GM23338 (cell line): ENCODE measurements around the gene CNTN5. TPM values are rescaled to one million over a fixed set of nuclear protein-coding genes. Genes with fewer than 3 reads are reported as not detected.
A peak's percentile ranks its signal among the peaks of the same experiment; 100 is the strongest.

ENCODE experiments used
- ATAC-seq: fragments of 200-7000 bp; cut with Tn5 transposase; 3 replicates; pipeline ENCODE4 v1.9.1; 2020
- DNase-seq: peaks from one replicate; pipeline ENCODE4 v3.0.0-alpha.2; 2015; ENCODE audit warnings: low spot score
- H2AFZ ChIP-seq: fragments of 200-600 bp; sonication (generic); 2 replicates; pipeline ENCODE4 v1.8.0; 2016; ENCODE audit warnings: antibody characterized with exemption, mild to moderate bottlenecking, moderate library complexity
- H3F3A ChIP-seq: fragments of 200-600 bp; sonication (generic); replicated peaks from 2 replicates; pipeline ENCODE4 v1.8.0; 2017; ENCODE audit warnings: antibody characterized with exemption, mixed run types, low read depth
- H3K27ac ChIP-seq: fragments of 200-600 bp; sonication (generic); 2 replicates; pipeline ENCODE4 v1.6.1; 2016; ENCODE audit warnings: low read depth
- H3K27me3 ChIP-seq: fragments of 200-600 bp; sonication (generic); 2 replicates; pipeline ENCODE4 v1.8.0; 2016; ENCODE audit warnings: mild to moderate bottlenecking, mixed run types, moderate library complexity; ENCODE audit not compliant: insufficient read depth
- H3K36me3 ChIP-seq: fragments of 200-600 bp; sonication (generic); 2 replicates; pipeline ENCODE4 v1.8.0; 2016; ENCODE audit warnings: mild to moderate bottlenecking; ENCODE audit not compliant: insufficient read depth
- H3K4me1 ChIP-seq: fragments of 200-600 bp; sonication (generic); 2 replicates; pipeline ENCODE4 v1.8.0; 2016; ENCODE audit warnings: mild to moderate bottlenecking, moderate library complexity; ENCODE audit not compliant: insufficient read depth
- H3K4me2 ChIP-seq: fragments of 200-600 bp; sonication (generic); 2 replicates; pipeline ENCODE4 v1.7.1; 2017; ENCODE audit warnings: mixed run types
- H3K4me3 ChIP-seq: fragments of 200-600 bp; sonication (generic); 2 replicates; pipeline ENCODE4 v1.6.1; 2016; ENCODE audit warnings: mixed run types
- H3K79me2 ChIP-seq: fragments of 200-600 bp; sonication (generic); replicated peaks from 2 replicates; pipeline ENCODE4 v1.8.0; 2017; ENCODE audit warnings: mild to moderate bottlenecking; ENCODE audit not compliant: insufficient read depth
- H3K9me2 ChIP-seq: fragments of 200-600 bp; sonication (generic); 2 replicates; pipeline ENCODE4 v1.8.0; 2017; ENCODE audit not compliant: insufficient read depth
- H4K20me1 ChIP-seq: fragments of 200-600 bp; sonication (generic); replicated peaks from 2 replicates; pipeline ENCODE4 v1.8.0; 2017; ENCODE audit warnings: mild to moderate bottlenecking; ENCODE audit not compliant: insufficient read depth
- H3K27ac Mint-ChIP-seq: 2 replicates; pipeline ENCODE4 v1.8.0; 2020; ENCODE audit warnings: inconsistent platforms, mild to moderate bottlenecking, moderate library complexity, mixed read lengths
- H3K27me3 Mint-ChIP-seq: 3 replicates; pipeline ENCODE4 v1.8.0; 2022; ENCODE audit warnings: low read depth, mild to moderate bottlenecking, moderate library complexity, mixed read lengths, inconsistent platforms; ENCODE audit not compliant: insufficient read depth, poor library complexity
- H3K36me3 Mint-ChIP-seq: 3 replicates; pipeline ENCODE4 v1.8.0; 2021; ENCODE audit warnings: low read depth, mild to moderate bottlenecking, inconsistent platforms, moderate library complexity, mixed read lengths
- H3K4me1 Mint-ChIP-seq: 3 replicates; pipeline ENCODE4 v1.8.0; 2020; ENCODE audit warnings: mild to moderate bottlenecking, inconsistent platforms, mixed read lengths
- H3K4me3 Mint-ChIP-seq: 3 replicates; pipeline ENCODE4 v1.8.0; 2021; ENCODE audit warnings: moderate library complexity, mild to moderate bottlenecking, inconsistent platforms, mixed read lengths
- H3K9me3 Mint-ChIP-seq: 3 replicates; pipeline ENCODE4 v1.8.0; 2020; ENCODE audit warnings: moderate library complexity, mild to moderate bottlenecking, inconsistent platforms, mixed read lengths
- polyA plus RNA-seq: library from polyadenylated mRNA; unstranded; fragments of >200 nt; fragmentation: Nextera tagmentation; extraction: Ambion mirVana; gene quantifications from 2 replicates; pipeline ENCODE4 v1.2.1, GENCODE V29; 2016
- total RNA-seq: library from RNA; depleted of rRNA; stranded (reverse); fragments of >200 nt; shearing (Covaris generic); gene quantifications from 2 replicates; pipeline ENCODE4 v1.2.3, GENCODE V29; 2014
- TF ChIP-seq, protein P1 (sequence below): fragments of 250-450 bp; sonication (Bioruptor Pico); IDR thresholded peaks from 2 replicates; pipeline ENCODE4 v1.5.0; 2020; ENCODE audit warnings: mild to moderate bottlenecking, moderate library complexity
- TF ChIP-seq, protein P2 (sequence below): IDR thresholded peaks from one replicate; pipeline ENCODE4 v1.6.1; 2018; ENCODE audit warnings: antibody characterized with exemption; ENCODE audit not compliant: unreplicated experiment

Gene CNTN5
- total and polyA plus RNA-seq, 2 experiments from 2014 or later, result not detected

- TF ChIP-seq, protein P1, sequence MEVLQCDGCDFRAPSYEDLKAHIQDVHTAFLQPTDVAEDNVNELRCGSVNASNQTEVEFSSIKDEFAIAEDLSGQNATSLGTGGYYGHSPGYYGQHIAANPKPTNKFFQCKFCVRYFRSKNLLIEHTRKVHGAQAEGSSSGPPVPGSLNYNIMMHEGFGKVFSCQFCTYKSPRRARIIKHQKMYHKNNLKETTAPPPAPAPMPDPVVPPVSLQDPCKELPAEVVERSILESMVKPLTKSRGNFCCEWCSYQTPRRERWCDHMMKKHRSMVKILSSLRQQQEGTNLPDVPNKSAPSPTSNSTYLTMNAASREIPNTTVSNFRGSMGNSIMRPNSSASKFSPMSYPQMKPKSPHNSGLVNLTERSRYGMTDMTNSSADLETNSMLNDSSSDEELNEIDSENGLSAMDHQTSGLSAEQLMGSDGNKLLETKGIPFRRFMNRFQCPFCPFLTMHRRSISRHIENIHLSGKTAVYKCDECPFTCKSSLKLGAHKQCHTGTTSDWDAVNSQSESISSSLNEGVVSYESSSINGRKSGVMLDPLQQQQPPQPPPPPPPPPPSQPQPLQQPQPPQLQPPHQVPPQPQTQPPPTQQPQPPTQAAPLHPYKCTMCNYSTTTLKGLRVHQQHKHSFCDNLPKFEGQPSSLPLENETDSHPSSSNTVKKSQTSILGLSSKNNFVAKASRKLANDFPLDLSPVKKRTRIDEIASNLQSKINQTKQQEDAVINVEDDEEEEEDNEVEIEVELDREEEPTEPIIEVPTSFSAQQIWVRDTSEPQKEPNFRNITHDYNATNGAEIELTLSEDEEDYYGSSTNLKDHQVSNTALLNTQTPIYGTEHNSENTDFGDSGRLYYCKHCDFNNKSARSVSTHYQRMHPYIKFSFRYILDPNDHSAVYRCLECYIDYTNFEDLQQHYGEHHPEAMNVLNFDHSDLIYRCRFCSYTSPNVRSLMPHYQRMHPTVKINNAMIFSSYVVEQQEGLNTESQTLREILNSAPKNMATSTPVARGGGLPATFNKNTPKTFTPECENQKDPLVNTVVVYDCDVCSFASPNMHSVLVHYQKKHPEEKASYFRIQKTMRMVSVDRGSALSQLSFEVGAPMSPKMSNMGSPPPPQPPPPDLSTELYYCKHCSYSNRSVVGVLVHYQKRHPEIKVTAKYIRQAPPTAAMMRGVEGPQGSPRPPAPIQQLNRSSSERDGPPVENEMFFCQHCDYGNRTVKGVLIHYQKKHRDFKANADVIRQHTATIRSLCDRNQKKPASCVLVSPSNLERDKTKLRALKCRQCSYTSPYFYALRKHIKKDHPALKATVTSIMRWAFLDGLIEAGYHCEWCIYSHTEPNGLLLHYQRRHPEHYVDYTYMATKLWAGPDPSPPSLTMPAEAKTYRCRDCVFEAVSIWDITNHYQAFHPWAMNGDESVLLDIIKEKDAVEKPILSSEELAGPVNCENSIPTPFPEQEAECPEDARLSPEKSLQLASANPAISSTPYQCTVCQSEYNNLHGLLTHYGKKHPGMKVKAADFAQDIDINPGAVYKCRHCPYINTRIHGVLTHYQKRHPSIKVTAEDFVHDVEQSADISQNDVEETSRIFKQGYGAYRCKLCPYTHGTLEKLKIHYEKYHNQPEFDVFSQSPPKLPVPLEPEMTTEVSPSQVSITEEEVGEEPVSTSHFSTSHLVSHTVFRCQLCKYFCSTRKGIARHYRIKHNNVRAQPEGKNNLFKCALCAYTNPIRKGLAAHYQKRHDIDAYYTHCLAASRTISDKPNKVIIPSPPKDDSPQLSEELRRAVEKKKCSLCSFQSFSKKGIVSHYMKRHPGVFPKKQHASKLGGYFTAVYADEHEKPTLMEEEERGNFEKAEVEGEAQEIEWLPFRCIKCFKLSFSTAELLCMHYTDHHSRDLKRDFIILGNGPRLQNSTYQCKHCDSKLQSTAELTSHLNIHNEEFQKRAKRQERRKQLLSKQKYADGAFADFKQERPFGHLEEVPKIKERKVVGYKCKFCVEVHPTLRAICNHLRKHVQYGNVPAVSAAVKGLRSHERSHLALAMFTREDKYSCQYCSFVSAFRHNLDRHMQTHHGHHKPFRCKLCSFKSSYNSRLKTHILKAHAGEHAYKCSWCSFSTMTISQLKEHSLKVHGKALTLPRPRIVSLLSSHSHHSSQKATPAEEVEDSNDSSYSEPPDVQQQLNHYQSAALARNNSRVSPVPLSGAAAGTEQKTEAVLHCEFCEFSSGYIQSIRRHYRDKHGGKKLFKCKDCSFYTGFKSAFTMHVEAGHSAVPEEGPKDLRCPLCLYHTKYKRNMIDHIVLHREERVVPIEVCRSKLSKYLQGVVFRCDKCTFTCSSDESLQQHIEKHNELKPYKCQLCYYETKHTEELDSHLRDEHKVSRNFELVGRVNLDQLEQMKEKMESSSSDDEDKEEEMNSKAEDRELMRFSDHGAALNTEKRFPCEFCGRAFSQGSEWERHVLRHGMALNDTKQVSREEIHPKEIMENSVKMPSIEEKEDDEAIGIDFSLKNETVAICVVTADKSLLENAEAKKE (CRISPR knock-in tag), result no peak
Measured at GRCh38 chr11:99423428-99423983, 402.8 kb downstream of the CNTN5 start (continued).

- H3K4me1 Mint-ChIP-seq, result peaks cover 55% of the 10 kb centered on the region
Measured at GRCh38 chr11:99424313-99425084, 403.8 kb downstream of the CNTN5 start.

More at GRCh38 chr11:99424313-99425084, 403.8 kb downstream of the CNTN5 start:
- no peaks in the 10 kb centered on the region for H4K20me1 ChIP-seq
- no peaks in the 10 kb centered on the region for H3K9me2 ChIP-seq
- Mint-ChIP-seq H3K27ac (no peak overlapping the region; the same call in 1 of the 2 replicates), H3K4me3 (no peak overlapping the region), H3K27me3 (peaks cover 7% of the 10 kb centered on the region), H3K9me3 (peaks cover 22% of the 10 kb centered on the region), H3K36me3 (peaks cover 31% of the 10 kb centered on the region)
- no peaks in the 10 kb centered on the region for H3K79me2 ChIP-seq
- H3K4me2 ChIP-seq, result peak overlapping the region; percentile 65; the same call in 1 of the 2 replicates
- TF ChIP-seq, protein P1 (CRISPR knock-in tag), result no peak
- TF ChIP-seq, protein P2, sequence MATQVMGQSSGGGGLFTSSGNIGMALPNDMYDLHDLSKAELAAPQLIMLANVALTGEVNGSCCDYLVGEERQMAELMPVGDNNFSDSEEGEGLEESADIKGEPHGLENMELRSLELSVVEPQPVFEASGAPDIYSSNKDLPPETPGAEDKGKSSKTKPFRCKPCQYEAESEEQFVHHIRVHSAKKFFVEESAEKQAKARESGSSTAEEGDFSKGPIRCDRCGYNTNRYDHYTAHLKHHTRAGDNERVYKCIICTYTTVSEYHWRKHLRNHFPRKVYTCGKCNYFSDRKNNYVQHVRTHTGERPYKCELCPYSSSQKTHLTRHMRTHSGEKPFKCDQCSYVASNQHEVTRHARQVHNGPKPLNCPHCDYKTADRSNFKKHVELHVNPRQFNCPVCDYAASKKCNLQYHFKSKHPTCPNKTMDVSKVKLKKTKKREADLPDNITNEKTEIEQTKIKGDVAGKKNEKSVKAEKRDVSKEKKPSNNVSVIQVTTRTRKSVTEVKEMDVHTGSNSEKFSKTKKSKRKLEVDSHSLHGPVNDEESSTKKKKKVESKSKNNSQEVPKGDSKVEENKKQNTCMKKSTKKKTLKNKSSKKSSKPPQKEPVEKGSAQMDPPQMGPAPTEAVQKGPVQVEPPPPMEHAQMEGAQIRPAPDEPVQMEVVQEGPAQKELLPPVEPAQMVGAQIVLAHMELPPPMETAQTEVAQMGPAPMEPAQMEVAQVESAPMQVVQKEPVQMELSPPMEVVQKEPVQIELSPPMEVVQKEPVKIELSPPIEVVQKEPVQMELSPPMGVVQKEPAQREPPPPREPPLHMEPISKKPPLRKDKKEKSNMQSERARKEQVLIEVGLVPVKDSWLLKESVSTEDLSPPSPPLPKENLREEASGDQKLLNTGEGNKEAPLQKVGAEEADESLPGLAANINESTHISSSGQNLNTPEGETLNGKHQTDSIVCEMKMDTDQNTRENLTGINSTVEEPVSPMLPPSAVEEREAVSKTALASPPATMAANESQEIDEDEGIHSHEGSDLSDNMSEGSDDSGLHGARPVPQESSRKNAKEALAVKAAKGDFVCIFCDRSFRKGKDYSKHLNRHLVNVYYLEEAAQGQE, result no peak
- DNase-seq (no peak), ATAC-seq (no peak)
- peaks cover 47% of the 10 kb centered on the region for H3K4me1 ChIP-seq
- H3F3A ChIP-seq, result no peaks in the 10 kb centered on the region
- no peak overlapping the region for H3K27ac ChIP-seq
- no peaks in the 10 kb centered on the region for H3K36me3 ChIP-seq
- H3K27me3 ChIP-seq, result peaks cover 12% of the 10 kb centered on the region; the same call in 1 of the 2 replicates
- no peak overlapping the region for H2AFZ ChIP-seq
- H3K4me3 ChIP-seq, result no peak overlapping the region
